Skeletal muscle satellite cell (primary cell): ENCODE results near the gene MBLAC1.

Experiments
- H3K27me3 ChIP-seq: 2 replicates; pipeline ENCODE4 v1.7.0; 2013; ENCODE audit warnings: low read length; ENCODE audit not compliant: control insufficient read depth, insufficient read depth
- H3K36me3 ChIP-seq: 2 replicates; pipeline ENCODE4 v1.7.0; 2013; ENCODE audit warnings: mild to moderate bottlenecking, control low read depth, low read length; ENCODE audit not compliant: insufficient read depth
- H3K4me1 ChIP-seq: 2 replicates; pipeline ENCODE4 v1.7.0; 2013; ENCODE audit warnings: low read length; ENCODE audit not compliant: control insufficient read depth, insufficient read depth
- H3K4me2 ChIP-seq: 2 replicates; pipeline ENCODE4 v1.7.0; 2013; ENCODE audit warnings: mild to moderate bottlenecking, low read length
- H3K4me3 ChIP-seq: 2 replicates; pipeline ENCODE4 v1.7.0; 2013; ENCODE audit warnings: low read length
- H3K9ac ChIP-seq: 2 replicates; pipeline ENCODE4 v1.7.0; 2013; ENCODE audit warnings: mild to moderate bottlenecking, low read depth, low read length, moderate library complexity
- H3K9me3 ChIP-seq: replicated peaks from 2 replicates; pipeline ENCODE4 v1.7.0; 2013; ENCODE audit warnings: mild to moderate bottlenecking, control low read depth, low read length

MBLAC1 gene

DNA sequence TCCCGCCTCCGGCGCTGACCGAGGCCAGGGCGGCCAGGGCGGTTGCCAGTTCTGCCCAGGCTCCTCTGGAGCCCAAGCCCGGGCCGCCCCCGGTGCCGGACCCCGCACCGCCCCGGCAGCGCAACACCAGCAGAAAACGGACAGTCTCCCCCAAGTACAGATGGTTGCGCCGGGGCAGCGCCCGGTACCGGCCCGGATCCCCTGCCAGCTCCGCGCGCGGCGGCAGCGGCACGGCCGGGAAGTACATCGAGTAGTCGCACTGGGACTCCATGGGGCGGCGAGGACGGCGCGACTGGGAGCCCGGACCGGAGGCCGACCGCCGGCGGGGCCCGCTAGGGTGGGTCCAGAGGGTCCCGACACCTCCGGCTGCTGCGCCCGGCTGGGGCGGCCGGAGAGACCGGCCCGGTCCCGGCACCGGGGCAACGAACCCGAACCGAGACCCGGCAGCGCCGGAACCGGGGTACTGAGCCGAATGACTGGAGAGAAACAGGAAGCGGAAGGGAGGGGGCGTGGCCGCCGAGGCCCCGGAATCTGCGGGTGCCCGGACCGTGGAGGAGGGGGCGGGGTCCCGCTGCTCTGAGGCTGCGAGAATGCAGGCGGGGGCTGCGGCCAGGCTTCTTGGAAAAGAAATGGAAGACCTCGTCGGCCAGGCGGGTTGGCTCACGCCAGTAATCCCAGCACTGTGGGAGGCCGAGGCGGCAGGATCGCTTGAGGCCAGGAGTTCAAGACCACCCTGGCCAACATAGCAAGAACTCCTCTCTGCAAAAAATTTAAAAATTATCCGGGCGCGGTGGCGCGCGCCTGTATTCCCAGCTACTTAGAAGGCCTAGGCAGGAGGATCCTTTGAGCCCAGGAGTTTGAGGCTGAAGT lies 31.7 kb downstream of the MBLAC1 start, which contains the start of gene TRAPPC14:
TRAPPC14 (minus strand) TSS at position 495 of the 870 bp plus-strand sequence; CDS start at position 271, 224 bp downstream.
- Histone ChIP-seq H3K36me3 (peaks cover 35% of the 10 kb centered on the region), H3K27me3 (no peaks in the 10 kb centered on the region), H3K9ac (peak within 1 kb of the TSS; percentile 95), H3K9me3 (no peaks in the 10 kb centered on the region), H3K4me1 (peaks cover 17% of the 10 kb centered on the region), H3K4me2 (peak within 1 kb of the TSS; percentile 92), H3K4me3 (peak within 1 kb of the TSS; percentile 99)

DNA sequence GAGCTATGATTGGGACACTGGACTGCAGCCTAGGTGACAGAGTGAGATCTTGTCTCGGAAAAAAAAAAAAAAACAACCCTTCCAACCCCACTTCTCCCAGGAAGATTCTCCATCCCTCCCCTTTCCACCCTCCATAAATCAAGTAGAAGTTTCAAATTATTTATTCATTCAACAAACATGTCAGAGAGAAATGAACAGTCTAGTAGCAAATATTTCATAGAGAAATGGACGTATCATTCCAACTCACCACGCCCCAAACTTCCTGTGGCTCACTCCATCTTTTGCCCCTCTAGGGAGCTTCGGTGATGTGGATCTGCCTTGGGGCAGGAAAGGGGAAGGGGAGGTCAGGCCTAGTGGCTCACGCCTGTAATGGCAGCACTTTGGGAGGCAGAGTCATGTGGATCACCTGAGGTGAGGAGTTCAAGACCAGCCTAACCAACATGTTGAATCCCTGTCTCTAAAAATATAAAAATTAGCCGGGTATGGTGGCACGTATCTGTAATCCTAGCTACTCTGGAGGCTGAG lies 32.4 kb downstream of the MBLAC1 start:
- Histone ChIP-seq H3K4me2 (peak overlapping the region; percentile 92), H3K36me3 (peaks cover 28% of the 10 kb centered on the region), H3K4me3 (peak overlapping the region; percentile 99), H3K27me3 (no peaks in the 10 kb centered on the region), H3K9ac (peak overlapping the region; percentile 95), H3K9me3 (no peaks in the 10 kb centered on the region), H3K4me1 (peaks cover 17% of the 10 kb centered on the region)

DNA sequence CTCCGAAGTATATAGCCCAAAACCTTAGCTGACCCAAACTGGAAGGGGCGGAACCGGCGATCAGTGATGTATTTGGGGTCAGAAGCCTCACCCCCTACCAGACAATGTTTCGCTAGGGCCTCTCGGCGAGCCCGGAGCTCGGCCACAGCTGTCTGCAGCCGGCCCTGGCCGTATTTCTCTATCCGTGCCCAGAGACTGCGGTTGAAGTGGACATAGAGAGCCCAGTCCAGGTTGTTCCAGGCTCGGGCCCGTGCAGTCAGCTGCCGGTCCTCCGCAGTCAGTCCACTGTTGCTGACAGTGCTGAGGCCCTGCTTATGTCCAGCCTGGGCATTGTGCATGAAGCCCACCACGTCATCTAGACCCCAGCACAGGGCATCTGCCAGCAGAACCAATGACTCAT lies 33.3 kb downstream of the MBLAC1 start:
- H3K36me3 ChIP-seq, result peaks cover 20% of the 10 kb centered on the region
- no peaks in the 10 kb centered on the region for H3K9me3 ChIP-seq
- H3K4me3 ChIP-seq, result no peak overlapping the region
- H3K4me2 ChIP-seq, result no peak overlapping the region
- H3K27me3 ChIP-seq, result no peaks in the 10 kb centered on the region
- H3K9ac ChIP-seq, result no peak overlapping the region
- H3K4me1 ChIP-seq, result peaks cover 17% of the 10 kb centered on the region

DNA sequence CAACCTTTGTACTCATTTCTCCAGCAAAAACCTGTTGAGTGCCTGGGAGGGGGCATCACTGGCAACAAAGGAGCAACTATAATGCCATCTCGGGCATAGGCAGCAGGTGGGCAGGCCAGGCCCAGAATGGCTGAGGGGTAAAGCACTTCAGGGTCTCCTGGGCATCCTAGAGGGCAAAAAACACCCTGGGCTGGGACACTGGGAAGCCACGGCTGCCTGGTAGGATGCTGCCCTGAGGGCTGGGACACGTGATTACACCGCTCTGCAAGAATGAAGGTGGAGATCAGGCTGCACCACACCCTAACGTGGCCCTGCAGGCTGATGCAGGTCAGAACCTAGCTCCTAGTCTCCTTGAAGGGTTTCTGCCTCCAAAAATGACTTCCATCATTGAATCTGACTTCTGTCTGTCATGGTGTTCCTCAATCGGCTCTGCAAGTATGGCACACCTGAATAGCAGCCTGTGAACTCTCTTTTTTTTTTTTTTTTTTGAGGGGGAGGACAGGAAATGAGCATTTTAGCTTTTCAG lies 36.3 kb downstream of the MBLAC1 start:
- H3K9ac ChIP-seq, result no peak overlapping the region
- H3K9me3 ChIP-seq, result no peaks in the 10 kb centered on the region
- H3K4me2 ChIP-seq, result no peak overlapping the region
- no peaks in the 10 kb centered on the region for H3K27me3 ChIP-seq
- no peaks in the 10 kb centered on the region for H3K36me3 ChIP-seq
- H3K4me3 ChIP-seq, result no peak overlapping the region
- H3K4me1 ChIP-seq, result peaks cover 12% of the 10 kb centered on the region

DNA sequence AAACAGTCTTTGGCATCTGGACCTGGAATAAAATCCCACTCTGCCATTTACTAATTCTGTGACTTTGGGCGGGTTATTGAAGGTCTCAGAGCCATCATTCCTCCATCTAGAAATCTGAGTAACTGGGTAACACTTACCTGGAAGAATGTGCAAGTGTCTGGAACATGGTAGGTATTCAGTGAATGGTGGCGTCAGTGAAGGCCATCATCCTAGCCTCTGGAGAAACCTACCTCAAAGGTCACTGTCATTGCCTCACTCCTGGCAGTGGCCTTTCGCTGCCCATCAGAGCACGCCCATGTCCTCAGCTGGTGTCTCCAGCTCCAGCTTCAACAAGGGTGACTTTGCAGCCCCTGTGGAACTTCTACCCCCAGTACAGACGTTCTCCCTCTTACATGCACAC lies 37.1 kb downstream of the MBLAC1 start:
- no peak overlapping the region for H3K4me3 ChIP-seq
- H3K9ac ChIP-seq, result no peak overlapping the region
- no peaks in the 10 kb centered on the region for H3K36me3 ChIP-seq
- H3K4me2 ChIP-seq, result no peak overlapping the region
- no peaks in the 10 kb centered on the region for H3K9me3 ChIP-seq
- H3K4me1 ChIP-seq, result peaks cover 18% of the 10 kb centered on the region
- no peaks in the 10 kb centered on the region for H3K27me3 ChIP-seq

DNA sequence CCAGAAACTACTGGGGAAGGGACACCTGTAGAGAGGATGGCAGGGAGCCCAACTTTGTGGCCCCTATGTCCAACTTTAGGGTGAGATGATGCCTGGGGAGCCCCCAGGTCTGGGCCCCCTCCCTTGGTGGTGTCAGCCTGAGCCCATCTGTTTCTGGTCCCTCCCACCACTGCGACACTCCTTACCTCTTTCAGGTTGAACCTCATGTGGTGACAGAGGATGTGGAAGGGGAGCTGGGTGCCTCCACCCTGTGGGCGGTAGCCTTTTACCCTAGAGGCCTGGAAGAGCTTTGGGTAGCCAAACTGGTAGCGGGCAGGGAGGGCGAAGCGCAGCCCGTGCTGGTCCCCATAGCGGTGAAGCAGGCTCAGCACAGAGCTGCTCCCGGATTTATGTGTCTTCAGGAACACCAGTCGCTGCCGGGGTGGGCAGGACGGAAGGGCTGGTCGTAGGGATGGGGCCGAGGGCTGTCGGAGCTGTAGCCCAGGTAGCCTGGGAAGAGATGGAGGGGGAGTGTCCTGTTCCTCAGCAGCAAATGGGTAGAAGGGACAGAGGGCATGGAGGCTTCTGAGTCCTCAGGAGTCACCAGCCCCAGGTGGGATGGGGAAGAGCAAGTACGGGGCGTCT lies 39.7 kb downstream of the MBLAC1 start:
- no peak overlapping the region for H3K4me2 ChIP-seq
- H3K4me1 ChIP-seq, result peaks cover 18% of the 10 kb centered on the region
- no peaks in the 10 kb centered on the region for H3K36me3 ChIP-seq
- no peaks in the 10 kb centered on the region for H3K9me3 ChIP-seq
- no peak overlapping the region for H3K4me3 ChIP-seq
- H3K27me3 ChIP-seq, result no peaks in the 10 kb centered on the region
- no peak overlapping the region for H3K9ac ChIP-seq

DNA sequence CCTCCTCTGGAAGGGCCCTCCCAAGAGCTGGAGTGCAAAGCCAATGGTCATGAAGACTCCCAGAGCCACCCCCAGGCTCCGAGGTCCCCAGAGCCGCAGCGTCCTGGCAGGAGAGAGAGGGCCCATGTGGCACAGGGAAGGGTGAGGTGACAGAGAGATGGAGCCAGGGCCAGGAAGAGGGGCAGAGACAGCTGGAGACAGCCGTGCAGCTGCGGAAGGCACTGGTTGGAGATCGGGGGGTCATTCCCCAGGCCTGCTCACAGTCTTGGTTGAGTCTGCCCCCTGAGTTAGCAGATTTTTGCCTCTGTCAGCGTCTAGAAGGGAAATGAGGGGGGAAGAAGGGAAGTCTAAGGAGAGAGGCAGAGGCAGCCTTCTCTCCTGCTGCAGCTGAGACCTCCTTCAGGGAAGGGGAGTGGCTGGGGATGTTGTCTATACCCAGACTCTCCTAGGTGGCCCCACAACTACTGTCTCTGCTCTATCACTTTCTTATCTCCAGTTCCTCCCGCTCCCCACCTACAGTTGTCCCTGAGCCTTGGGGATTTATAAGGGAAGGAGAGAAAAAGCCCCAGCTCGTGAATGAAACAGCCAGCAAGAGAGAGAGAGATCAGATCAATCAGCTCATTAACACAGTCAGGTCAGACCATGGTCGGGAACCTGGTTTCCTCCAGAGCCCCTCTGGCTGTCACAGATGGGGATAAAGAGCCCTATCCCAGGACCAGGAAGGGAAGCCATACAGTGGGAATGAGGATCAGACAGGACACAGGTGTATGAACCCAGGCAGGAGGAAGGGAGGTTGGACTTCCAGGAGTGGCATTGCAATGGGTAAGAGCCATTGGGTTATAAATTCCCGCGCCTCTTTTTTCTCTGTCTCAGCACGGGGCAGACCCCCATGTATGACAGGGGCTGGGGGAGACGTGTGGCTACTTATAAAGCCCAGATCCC lies 40.5 kb downstream of the MBLAC1 start:
- no peaks in the 10 kb centered on the region for H3K27me3 ChIP-seq
- H3K4me2 ChIP-seq, result peak overlapping the region; percentile 78
- no peaks in the 10 kb centered on the region for H3K9me3 ChIP-seq
- no peaks in the 10 kb centered on the region for H3K36me3 ChIP-seq
- H3K9ac ChIP-seq, result peak overlapping the region; percentile 70
- H3K4me3 ChIP-seq, result peak overlapping the region; percentile 65
- H3K4me1 ChIP-seq, result peaks cover 18% of the 10 kb centered on the region

DNA sequence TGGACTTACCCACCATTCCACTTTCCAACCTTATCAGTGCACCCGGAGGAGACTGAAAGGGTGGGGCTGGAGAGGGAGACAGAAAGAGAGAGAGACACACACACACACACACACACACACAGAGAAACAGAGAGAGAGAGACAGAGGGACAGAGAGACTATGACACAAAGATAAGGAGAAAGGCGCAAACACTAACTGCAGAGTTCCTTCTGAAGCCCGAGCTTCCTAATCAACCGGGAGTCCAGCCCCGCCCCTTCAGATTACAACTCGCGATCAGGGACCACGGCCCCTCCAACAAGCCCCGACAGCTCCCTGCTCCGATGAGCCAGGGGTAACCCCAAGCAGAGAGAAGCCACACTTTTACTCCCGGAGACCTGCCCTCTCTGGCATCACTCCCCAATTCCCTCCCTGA lies 41.2 kb downstream of the MBLAC1 start:
- Histone ChIP-seq H3K4me2 (peak overlapping the region; percentile 78), H3K9ac (peak overlapping the region; percentile 70), H3K4me1 (peaks cover 18% of the 10 kb centered on the region), H3K9me3 (no peaks in the 10 kb centered on the region), H3K27me3 (no peaks in the 10 kb centered on the region), H3K4me3 (peak overlapping the region; percentile 65), H3K36me3 (no peaks in the 10 kb centered on the region)

DNA sequence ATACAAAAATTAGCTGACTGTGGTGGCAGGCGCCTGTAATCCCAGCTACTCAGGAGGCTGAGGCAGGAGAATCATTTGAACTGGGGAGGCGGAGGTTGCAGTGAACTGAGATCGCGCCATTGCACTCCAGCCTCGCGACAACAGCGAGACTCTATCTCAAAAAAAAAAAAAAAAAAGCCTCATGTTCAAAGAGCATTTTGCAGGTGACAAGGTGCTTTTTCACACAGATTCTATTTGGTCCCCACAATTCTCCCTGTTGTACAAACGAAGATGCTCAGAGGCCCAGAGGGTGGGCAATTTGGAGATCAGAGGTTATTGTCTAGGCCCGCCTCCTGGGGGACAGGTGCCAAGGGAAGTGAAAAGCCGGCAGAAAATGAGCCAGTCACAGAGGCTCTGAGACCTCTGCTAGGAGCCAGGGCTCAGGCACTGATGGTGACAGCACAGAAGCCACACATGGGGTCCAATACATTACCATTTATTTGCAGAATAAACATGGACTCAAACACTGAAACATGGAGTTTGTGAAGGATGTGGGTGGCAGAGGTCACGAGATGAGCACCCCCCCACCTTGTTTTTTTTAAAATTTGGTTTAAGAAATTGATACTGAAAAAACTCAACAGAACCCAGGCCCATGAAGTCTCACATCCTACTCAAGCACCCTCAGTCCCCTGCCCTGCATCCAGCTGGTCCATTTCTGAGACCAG lies 42.5 kb downstream of the MBLAC1 start:
- Histone ChIP-seq H3K4me2 (no peak overlapping the region), H3K9me3 (no peaks in the 10 kb centered on the region), H3K27me3 (no peaks in the 10 kb centered on the region), H3K9ac (no peak overlapping the region), H3K4me3 (no peak overlapping the region), H3K36me3 (peaks cover 3% of the 10 kb centered on the region), H3K4me1 (peaks cover 18% of the 10 kb centered on the region)

DNA sequence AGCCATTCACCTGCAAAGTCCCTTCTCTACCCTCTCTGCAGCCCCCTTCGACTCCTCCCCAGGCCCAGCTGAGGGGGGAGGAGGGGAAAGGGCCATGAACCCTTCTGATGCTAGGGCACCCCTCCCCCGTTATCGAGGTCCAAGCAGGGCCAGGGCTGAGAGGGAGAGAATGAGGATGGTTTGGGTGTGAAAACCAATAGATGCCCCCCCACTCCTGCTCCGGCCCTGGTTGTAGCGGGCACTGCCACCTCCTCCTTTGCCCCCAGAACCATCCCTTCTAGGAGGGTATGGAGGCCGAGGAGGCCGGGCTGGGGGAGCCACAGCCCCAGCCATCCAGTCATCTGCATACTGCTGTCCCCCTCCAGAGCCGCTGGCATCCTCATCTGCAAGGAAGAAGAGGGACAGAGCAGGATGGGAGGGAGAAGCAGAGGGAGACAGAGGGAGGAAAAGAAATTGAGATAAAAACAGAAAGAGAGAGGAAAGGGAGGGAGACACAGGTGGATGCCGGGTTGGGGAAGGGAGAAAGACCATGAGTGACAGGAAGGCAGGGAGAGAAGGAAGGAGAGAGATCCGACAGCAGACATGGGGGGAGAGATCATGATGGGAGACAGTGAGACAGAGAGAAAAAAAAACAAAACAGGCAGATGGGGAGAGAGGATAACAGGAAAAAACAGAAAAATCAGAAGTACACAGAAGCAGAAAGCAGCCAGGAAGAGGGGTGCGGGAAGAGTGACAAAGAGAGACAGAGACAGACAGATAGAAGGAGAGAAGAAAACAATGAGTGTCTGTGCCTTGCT lies 43.5 kb downstream of the MBLAC1 start:
- no peaks in the 10 kb centered on the region for H3K9me3 ChIP-seq
- H3K4me3 ChIP-seq, result no peak overlapping the region
- peaks cover 3% of the 10 kb centered on the region for H3K36me3 ChIP-seq
- H3K4me1 ChIP-seq, result peaks cover 18% of the 10 kb centered on the region
- no peaks in the 10 kb centered on the region for H3K27me3 ChIP-seq
- H3K4me2 ChIP-seq, result no peak overlapping the region
- no peak overlapping the region for H3K9ac ChIP-seq
